K562 (cell line): Measurements from ENCODE around the gene SELPLG. TPM values are rescaled to one million over a fixed set of nuclear protein-coding genes. Genes with fewer than 3 reads are reported as not detected.

Experiments used
- CBX3 ChIP-seq, 2 experiments: IDR thresholded peaks; 1 replicate in 1 of 2; 2 replicates in 1 of 2; pipeline ENCODE4 v1.6.1; 2012; ENCODE audit warnings: inconsistent platforms in 2 of 2, low read length in 2 of 2, borderline replicate concordance in 1 of 2, control low read depth in 1 of 2
- KHSRP ChIP-seq: fragments of 450-650 bp; IDR thresholded peaks from 2 replicates; pipeline ENCODE4 v1.6.1; 2017
- MEF2D ChIP-seq: conservative IDR thresholded peaks from 2 replicates; pipeline ENCODE4 v1.6.1; 2016; ENCODE audit warnings: low read depth, missing genetic modification characterization, missing compliant biosample characterization
- MTA3 ChIP-seq: fragments of 450-650 bp; formaldehyde crosslinking; IDR thresholded peaks from 2 replicates; pipeline ENCODE4 v1.6.1; 2017; ENCODE audit warnings: mild to moderate bottlenecking, borderline replicate concordance
- MXI1 ChIP-seq: IDR thresholded peaks from 2 replicates; pipeline ENCODE4 v1.6.1; 2011; ENCODE audit warnings: low read depth, mild to moderate bottlenecking, improper control_type of control experiment, low read length
- NFIX ChIP-seq: fragments of 250-450 bp; sonication (Bioruptor Pico); IDR thresholded peaks from 2 replicates; pipeline ENCODE4 v1.4.0; 2020; ENCODE audit warnings: low read depth, mild to moderate bottlenecking, moderate library complexity
- NR4A1 ChIP-seq, 2 experiments: fragments of 250-450 bp in 1 of 2; fragments of 450-650 bp in 1 of 2; sonication (Bioruptor Pico) in 1 of 2; IDR thresholded peaks; 2 replicates each; pipeline versions ENCODE4 v1.4.0 to v1.6.1; 2016 to 2020; ENCODE audit warnings: mild to moderate bottlenecking in 2 of 2, missing compliant biosample characterization in 1 of 2, missing genetic modification characterization in 1 of 2, moderate library complexity in 1 of 2
- RFX1 ChIP-seq: fragments of 450-650 bp; IDR thresholded peaks from 2 replicates; pipeline ENCODE4 v1.6.1; 2016; ENCODE audit warnings: mild to moderate bottlenecking, moderate library complexity
- SMAD3 ChIP-seq: fragments of 450-650 bp; formaldehyde crosslinking; conservative IDR thresholded peaks from 2 replicates; pipeline ENCODE4 v1.4.0; 2020; ENCODE audit warnings: mild to moderate bottlenecking
- THRAP3 ChIP-seq: fragments of 450-650 bp; IDR thresholded peaks from 2 replicates; pipeline ENCODE4 v1.6.1; 2016; ENCODE audit warnings: mild to moderate bottlenecking, inconsistent platforms, borderline replicate concordance
- ZNF140 ChIP-seq: fragments of 250-450 bp; sonication (Bioruptor Pico); IDR thresholded peaks from 2 replicates; pipeline ENCODE4 v1.8.0; 2021; ENCODE audit warnings: moderate library complexity, mild to moderate bottlenecking, inconsistent platforms
- ZNF253 ChIP-seq: fragments of 250-450 bp; sonication (Bioruptor Pico); conservative IDR thresholded peaks from 2 replicates; pipeline ENCODE4 v1.6.1; 2021; ENCODE audit warnings: mild to moderate bottlenecking
- ZNF274 ChIP-seq: IDR thresholded peaks from 2 replicates; pipeline ENCODE4 v1.6.1; 2011; ENCODE audit warnings: low read depth, mild to moderate bottlenecking, low read length, moderate library complexity, borderline replicate concordance
- polyA plus RNA-seq, 8 experiments: library from polyadenylated mRNA; depleted of rRNA in 4 of 8; stranded (reverse) in 5 of 8; unstranded in 3 of 8; fragments of >200 nt; fragmentation: Nextera tagmentation in 2 of 8; fragmentation: Illumina TruSeq in 1 of 8; extraction: Ambion mirVana in 2 of 8; extraction: Trizol in 1 of 8; gene quantifications; 2 replicates each; pipeline versions ENCODE4 v1.2.1 to v1.2.3, GENCODE V29; 2011 to 2014; ENCODE audit warnings: inconsistent platforms in 1 of 8, missing spikeins in 1 of 8
- total RNA-seq, 7 experiments: library from RNA; depleted of rRNA in 6 of 7; stranded (reverse); fragments of >200 nt in 6 of 7; fragmentation: Illumina TruSeq in 2 of 7; extraction: Trizol in 2 of 7; gene quantifications; 2 replicates each; pipeline versions ENCODE4 v1.2.1 to v1.2.3, GENCODE V29; 2011 to 2021; ENCODE audit warnings: low replicate concordance in 1 of 7
- TF ChIP-seq, protein P1 (sequence below): fragments of 450-650 bp; IDR thresholded peaks from 2 replicates; pipeline ENCODE4 v1.6.1; 2016; ENCODE audit warnings: mild to moderate bottlenecking
- TF ChIP-seq, protein P2 (sequence below): sonication (generic); formaldehyde crosslinking; IDR thresholded peaks from 2 replicates; pipeline ENCODE4 v1.8.0; 2022; ENCODE audit warnings: mild to moderate bottlenecking, missing genetic modification reagents
- TF ChIP-seq, protein P3 (sequence below): fragments of 250-450 bp; sonication (Bioruptor Pico); IDR thresholded peaks from 2 replicates; pipeline ENCODE4 v1.8.0; 2022; ENCODE audit warnings: moderate library complexity, mild to moderate bottlenecking, inconsistent platforms
- TF ChIP-seq, protein P4 (sequence below): fragments of 450-650 bp; IDR thresholded peaks from 2 replicates; pipeline ENCODE4 v1.6.1; 2016; ENCODE audit warnings: missing biosample characterization, missing genetic modification characterization
- TF ChIP-seq, protein P5 (sequence below), 2 experiments: fragments of 450-650 bp; IDR thresholded peaks; 2 replicates each; pipeline ENCODE4 v1.6.1; 2016

The SELPLG gene
- total and polyA plus RNA-seq, 9 of the 15 experiments (the other 6 are each of a cell fraction or from before 2014, with no cell fraction given), result 0.22 to 10.2 (median 1.7) TPM

DNA sequence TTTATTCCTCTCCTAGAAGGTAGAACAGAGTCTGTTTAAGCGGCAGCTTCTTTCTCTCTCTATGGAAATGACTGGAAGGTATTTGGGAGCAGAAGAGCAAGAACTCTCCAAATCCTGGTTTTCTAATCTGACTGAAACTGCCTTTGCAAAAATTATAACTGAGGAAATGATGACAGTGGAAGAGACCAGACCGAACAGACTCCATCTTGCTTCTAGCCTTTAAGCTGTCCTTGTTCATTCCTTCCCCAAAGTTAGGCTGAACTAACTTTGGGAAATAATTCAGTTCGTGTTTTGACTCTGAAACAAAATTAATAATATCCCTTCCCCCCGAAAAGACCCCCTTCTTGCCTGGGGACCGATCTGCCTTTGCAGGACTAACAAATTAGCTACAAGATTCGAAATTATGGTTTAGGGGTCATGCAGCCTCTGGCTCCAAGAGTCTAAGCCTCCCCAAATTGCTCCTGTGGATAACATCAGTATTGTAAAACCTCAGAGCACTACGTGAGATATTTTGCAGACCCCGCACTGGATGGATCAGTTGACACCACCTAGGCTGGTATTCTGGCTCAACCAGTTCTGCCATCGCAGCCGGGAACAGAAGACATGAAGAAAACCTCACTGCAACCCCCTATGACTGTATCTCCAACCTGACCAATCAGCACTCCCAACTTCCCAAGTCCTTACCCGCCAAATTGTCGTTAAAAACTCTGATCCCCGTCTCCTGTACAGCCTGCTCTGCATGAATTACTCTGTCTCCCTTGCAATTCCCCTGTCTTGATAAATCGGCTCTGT is 14.1 kb downstream of the SELPLG start (continued):
- no peak for TF ChIP-seq RFX1
- TF ChIP-seq MEF2D (tag), result no peak; the same call in 1 of the 2 replicates
- TF ChIP-seq MTA3, result no peak
- no peak for TF ChIP-seq ZNF253 (CRISPR knock-in tag)
- peak; percentile 48; the same call in 1 of the 2 replicates for TF ChIP-seq SMAD3
- TF ChIP-seq, protein P1, sequence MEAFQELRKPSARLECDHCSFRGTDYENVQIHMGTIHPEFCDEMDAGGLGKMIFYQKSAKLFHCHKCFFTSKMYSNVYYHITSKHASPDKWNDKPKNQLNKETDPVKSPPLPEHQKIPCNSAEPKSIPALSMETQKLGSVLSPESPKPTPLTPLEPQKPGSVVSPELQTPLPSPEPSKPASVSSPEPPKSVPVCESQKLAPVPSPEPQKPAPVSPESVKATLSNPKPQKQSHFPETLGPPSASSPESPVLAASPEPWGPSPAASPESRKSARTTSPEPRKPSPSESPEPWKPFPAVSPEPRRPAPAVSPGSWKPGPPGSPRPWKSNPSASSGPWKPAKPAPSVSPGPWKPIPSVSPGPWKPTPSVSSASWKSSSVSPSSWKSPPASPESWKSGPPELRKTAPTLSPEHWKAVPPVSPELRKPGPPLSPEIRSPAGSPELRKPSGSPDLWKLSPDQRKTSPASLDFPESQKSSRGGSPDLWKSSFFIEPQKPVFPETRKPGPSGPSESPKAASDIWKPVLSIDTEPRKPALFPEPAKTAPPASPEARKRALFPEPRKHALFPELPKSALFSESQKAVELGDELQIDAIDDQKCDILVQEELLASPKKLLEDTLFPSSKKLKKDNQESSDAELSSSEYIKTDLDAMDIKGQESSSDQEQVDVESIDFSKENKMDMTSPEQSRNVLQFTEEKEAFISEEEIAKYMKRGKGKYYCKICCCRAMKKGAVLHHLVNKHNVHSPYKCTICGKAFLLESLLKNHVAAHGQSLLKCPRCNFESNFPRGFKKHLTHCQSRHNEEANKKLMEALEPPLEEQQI, result no peak
- TF ChIP-seq, protein P2, sequence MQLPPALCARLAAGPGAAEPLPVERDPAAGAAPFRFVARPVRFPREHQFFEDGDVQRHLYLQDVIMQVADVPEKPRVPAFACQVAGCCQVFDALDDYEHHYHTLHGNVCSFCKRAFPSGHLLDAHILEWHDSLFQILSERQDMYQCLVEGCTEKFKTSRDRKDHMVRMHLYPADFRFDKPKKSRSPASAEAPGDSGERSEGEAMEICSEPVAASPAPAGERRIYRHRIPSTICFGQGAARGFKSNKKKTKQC (CRISPR knock-in tag), result no peak
- TF ChIP-seq ZNF140 (CRISPR knock-in tag), result no peak
- TF ChIP-seq, protein P3, sequence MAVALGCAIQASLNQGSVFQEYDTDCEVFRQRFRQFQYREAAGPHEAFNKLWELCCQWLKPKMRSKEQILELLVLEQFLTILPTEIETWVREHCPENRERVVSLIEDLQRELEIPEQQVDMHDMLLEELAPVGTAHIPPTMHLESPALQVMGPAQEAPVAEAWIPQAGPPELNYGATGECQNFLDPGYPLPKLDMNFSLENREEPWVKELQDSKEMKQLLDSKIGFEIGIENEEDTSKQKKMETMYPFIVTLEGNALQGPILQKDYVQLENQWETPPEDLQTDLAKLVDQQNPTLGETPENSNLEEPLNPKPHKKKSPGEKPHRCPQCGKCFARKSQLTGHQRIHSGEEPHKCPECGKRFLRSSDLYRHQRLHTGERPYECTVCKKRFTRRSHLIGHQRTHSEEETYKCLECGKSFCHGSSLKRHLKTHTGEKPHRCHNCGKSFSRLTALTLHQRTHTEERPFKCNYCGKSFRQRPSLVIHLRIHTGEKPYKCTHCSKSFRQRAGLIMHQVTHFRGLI (CRISPR knock-in tag), result 0 out of 2 replicates have a peak, but pooled peaks have one; percentile 54
- no peak for TF ChIP-seq KHSRP
- TF ChIP-seq MXI1, result no peak
- no peak for TF ChIP-seq THRAP3
- TF ChIP-seq, protein P4, sequence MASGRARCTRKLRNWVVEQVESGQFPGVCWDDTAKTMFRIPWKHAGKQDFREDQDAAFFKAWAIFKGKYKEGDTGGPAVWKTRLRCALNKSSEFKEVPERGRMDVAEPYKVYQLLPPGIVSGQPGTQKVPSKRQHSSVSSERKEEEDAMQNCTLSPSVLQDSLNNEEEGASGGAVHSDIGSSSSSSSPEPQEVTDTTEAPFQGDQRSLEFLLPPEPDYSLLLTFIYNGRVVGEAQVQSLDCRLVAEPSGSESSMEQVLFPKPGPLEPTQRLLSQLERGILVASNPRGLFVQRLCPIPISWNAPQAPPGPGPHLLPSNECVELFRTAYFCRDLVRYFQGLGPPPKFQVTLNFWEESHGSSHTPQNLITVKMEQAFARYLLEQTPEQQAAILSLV (tag), result 0 out of 2 replicates have a peak, but pooled peaks have one; percentile 24
- no peak for TF ChIP-seq CBX3 (IDR thresholded peaks at IDR 0.05; ENCODE audit: borderline replicate concordance in 1 of 2, low read length in 2 of 2)
- TF ChIP-seq, protein P5, sequence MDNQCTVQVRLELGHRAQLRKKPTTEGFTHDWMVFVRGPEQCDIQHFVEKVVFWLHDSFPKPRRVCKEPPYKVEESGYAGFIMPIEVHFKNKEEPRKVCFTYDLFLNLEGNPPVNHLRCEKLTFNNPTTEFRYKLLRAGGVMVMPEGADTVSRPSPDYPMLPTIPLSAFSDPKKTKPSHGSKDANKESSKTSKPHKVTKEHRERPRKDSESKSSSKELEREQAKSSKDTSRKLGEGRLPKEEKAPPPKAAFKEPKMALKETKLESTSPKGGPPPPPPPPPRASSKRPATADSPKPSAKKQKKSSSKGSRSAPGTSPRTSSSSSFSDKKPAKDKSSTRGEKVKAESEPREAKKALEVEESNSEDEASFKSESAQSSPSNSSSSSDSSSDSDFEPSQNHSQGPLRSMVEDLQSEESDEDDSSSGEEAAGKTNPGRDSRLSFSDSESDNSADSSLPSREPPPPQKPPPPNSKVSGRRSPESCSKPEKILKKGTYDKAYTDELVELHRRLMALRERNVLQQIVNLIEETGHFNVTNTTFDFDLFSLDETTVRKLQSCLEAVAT (IDR thresholded peaks at IDR 0.05), result no peak
- no peak for TF ChIP-seq NR4A1 (CRISPR knock-in tag; IDR thresholded peaks at IDR 0.05)
- TF ChIP-seq NR4A1 (tag; IDR thresholded peaks at IDR 0.05), result 0 out of 2 replicates have a peak, but pooled peaks have one; percentile 27
- 0 out of 2 replicates have a peak, but pooled peaks have one; percentile 8 for TF ChIP-seq NFIX (CRISPR knock-in tag)
- no peak for TF ChIP-seq ZNF274
